VCaP (cell line): ENCODE results near the gene MTSS2.

Experiments
- H3K27ac ChIP-seq: fragments of 450-650 bp; 2 replicates; pipeline ENCODE4 v1.5.1; 2017
- CTCF ChIP-seq: fragments of 450-650 bp; conservative IDR thresholded peaks from 2 replicates; pipeline ENCODE4 v1.5.1; 2017; ENCODE audit warnings: mild to moderate bottlenecking, moderate library complexity

MTSS2 gene

GRCh38 chr16:70702624-70703023 lies 16.8 kb upstream of the MTSS2 start:
- no peak for TF ChIP-seq CTCF
- H3K27ac ChIP-seq: no peak overlapping the region

GRCh38 chr16:70701998-70702397 lies 16.1 kb upstream of the MTSS2 start:
- no peak overlapping the region for H3K27ac ChIP-seq
- TF ChIP-seq CTCF: no peak

GRCh38 chr16:70701596-70701995 lies 15.7 kb upstream of the MTSS2 start:
- no peak for TF ChIP-seq CTCF
- no peak overlapping the region for H3K27ac ChIP-seq

GRCh38 chr16:70701036-70701435 lies 15.2 kb upstream of the MTSS2 start:
- no peak overlapping the region for H3K27ac ChIP-seq
- TF ChIP-seq CTCF: no peak

GRCh38 chr16:70700101-70701020 lies 14.5 kb upstream of the MTSS2 start:
- no peak overlapping the region for H3K27ac ChIP-seq
- no peak for TF ChIP-seq CTCF

- TF ChIP-seq CTCF: no peak
- H3K27ac ChIP-seq: no peak overlapping the region
Measured at GRCh38 chr16:70699696-70700095, 13.8 kb upstream of the MTSS2 start.

GRCh38 chr16:70698901-70699300 lies 13.0 kb upstream of the MTSS2 start:
- no peak overlapping the region for H3K27ac ChIP-seq
- no peak for TF ChIP-seq CTCF
